GM21526 (cell line): Measurements from ENCODE around the gene MAB21L4.

ENCODE experiments used
- ATAC-seq: cut with Tn5 transposase; IDR thresholded peaks from one replicate; pipeline ENCODE4 v1.9.1; 2021; ENCODE audit warnings: moderate library complexity; ENCODE audit not compliant: unreplicated experiment, low FRiP score

The MAB21L4 gene

GRCh38 chr2:240898108-240898730, 2.3 kb upstream of the MAB21L4 start:
- no peak for ATAC-seq

DNA sequence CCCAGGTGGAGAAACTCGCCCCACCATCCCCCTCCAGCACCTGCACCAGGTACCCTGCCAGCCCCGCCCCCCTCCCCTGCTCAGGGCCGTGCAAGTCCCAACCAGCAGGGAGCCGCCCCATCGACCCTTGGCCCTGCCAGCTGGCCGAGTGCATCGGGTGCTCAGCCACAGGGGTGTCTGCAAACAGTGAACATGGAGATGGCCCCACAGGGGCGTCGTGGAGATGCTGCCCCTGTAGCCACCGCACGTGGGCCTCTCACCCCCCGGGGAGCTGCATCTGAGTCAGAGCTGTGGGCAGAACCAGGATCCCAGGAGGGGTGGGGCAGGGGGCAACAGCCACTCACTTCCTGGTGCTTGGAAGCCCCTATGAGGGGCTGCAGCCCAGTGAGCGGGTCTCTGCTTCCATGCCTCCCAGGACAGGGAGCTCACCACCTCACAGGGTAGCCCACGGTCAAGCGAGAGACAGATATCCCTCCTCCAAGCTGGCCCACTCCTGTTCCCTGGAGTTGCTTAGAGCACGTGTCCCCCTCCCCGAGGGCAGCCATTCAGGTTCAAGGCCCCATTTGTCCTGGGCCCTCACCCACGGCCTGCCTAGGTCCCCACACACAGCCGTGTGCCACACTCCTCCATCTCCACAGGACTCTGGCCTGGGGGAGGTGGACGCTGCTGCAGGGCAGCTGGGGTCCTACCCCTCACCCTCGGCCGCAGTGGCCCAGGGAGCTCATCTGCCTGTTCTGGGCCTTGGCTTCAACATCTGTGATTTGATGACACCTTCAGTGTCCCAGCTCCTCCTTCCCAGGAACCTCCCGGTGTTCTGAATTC, 1.1 kb upstream of the MAB21L4 start:
- no peak for ATAC-seq

- ATAC-seq: no peak
Observed at GRCh38 chr2:240896394-240896793, 438 bp upstream of the MAB21L4 start.

- ATAC-seq: no peak
Observed at GRCh38 chr2:240894836-240895558, 959 bp downstream of the MAB21L4 start.

DNA sequence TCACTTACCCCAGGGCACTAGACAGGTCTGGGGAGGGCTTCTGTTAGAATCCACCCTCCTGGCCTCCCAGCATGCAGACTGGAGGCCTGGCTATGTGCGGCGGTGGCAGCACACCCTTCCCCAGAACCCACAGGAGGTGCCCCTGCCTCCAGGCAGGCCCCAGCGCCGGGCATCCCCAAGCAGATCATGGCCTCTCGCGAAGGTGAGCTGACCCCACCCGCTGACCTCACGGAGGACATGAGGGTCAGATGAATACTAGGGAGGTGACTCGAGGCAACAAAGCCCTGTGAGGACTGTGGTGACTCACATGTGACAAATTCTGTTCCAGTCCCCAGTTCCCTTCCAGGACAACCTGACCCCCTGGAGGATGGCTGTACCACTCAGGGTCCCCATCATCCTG, 1.9 kb downstream of the MAB21L4 start:
- no peak for ATAC-seq

DNA sequence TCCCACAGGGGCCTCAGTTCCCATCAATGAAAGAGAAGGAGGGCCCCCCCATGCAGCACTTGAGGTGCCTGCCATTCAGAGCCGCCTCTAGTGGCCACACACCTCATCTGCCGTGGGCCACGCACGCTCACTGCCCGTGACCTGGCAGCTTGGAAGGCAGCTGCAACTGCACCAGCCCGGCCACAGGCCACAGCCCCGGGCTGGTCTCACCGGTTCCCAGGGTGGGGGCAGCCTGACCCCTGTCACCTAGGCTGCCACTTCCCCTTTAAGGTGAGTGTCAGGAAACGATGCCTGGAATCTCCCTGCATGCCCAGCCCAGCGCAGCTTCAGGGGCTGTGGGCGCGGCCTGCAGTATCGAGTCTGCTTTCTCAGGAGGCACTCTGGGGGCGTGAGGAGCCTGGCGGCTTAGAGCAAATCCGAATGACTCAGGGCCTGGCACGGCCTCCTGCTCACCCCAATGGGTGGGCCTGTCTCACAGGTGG, 2.6 kb downstream of the MAB21L4 start:
- no peak for ATAC-seq

DNA sequence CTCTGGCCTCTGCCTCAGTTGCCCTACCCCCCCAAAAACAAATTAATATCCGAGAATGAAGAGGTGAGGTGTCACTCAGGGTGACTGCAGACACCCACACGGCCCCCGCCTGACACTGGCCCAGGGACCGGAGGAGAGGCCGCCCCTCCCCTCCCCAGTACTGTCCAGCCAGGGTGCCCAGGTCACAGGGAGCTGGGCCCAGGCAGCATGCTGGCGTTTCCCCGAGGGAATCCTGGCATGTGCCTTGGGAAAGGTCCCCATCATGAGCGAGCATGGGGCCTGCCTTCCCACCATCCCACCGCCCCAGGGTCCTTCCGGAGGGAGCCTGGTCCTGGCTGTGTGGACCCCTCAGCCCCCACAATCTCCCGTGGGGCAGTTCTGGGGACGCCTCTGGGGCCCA, 3.0 kb downstream of the MAB21L4 start:
- no peak for ATAC-seq

DNA sequence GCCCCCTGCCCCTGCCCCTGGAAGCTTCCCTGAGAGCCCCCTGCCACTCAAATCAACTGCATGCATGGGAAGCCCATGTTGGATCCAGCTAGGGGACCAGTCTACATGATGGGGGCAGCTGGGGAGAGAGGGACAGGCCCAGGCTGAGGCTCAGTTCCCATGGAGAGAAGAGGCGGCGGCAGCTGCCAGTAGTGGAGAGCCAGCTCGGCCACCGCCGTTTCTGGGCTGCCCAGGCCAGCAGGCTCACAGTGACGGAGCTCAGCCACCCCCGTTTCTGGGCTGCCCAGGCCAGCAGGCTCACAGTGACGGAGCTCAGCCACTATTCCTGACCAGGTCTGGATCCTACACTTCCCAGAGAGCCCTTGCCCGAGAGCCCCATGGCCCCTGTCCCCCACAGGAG, 3.6 kb downstream of the MAB21L4 start:
- ATAC-seq: no peak

DNA sequence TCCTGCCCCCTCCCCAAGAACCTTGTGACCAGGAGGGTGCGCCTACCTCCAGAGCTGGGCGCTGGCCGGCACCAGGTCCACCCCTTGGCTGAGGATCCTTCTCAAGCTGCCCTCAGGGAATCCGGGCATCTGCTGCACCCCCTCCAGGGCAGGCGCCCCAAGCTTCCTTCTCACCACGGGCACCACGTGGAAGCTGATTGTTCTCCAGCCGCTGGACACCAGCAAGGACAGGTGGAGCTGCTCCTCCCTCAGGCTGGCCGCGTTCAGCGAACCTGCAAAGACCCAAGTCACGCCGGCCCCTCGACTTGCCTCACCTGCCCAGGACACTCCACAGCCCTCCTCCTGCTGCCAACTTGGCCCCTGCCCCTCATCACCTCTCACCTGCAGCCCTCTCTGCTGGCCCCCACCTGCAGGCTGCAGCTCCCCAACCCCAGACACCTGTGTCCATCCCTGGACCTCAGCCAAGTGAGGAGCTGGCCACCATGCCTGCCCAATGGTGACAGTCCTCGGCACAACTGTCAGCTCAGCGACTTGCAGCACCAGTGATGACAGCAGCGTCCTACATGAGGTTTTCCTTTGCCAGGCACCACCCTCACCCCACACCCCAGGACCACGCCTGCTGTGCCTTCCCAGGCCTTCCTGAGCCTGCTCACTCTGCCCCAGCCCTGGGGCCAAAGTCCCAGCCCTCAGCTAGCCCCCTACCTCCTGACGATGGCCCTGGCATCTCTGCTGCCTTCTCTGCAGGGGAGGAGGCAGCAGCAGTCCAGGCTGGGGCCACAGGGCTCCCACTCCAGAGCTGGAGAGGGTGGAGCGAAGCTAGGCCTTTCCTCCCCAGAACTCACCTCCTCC, 4.2 kb downstream of the MAB21L4 start:
- no peak for ATAC-seq

- ATAC-seq: no peak
Observed at GRCh38 chr2:240890691-240891090, 5.3 kb downstream of the MAB21L4 start.

GRCh38 chr2:240889601-240890560, 6.1 kb downstream of the MAB21L4 start:
- ATAC-seq: no peak

DNA sequence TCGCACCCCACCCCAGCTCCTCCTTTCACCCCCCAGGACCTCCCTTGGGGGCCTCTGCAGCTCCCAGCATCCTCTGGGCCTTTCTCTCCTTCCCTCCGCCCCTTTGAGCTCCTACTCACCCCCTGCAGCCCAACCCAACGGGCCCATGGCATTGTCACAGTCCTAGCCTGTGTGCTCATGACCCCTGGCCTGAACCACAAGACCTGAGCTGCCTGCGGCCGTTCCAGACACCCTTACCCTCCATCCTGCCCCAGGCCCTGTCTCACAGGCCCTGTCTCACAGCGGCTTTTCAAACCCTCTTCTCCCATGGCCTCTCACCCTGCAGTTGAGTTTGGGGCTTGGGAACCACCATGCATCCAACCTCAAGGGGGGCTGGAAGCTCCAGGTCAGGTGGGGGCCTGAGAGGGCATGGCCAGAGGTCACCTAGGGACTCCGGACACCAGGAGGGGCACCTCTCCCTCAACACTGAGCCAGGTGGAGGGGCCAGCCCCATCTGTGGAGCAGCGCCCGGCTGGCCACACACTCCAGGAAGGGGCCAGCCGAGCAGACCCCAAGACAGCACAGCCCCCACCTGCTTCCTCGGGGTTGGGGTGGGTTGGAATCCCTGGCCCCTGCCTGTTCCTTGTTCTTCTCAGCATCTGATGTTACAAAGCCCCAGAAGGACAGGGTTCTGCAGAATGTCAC, 6.9 kb downstream of the MAB21L4 start:
- ATAC-seq: no peak

- no peak for ATAC-seq
Observed at GRCh38 chr2:240888130-240888889, 7.6 kb downstream of the MAB21L4 start.

GRCh38 chr2:240887631-240888030, 8.3 kb downstream of the MAB21L4 start:
- no peak for ATAC-seq

DNA sequence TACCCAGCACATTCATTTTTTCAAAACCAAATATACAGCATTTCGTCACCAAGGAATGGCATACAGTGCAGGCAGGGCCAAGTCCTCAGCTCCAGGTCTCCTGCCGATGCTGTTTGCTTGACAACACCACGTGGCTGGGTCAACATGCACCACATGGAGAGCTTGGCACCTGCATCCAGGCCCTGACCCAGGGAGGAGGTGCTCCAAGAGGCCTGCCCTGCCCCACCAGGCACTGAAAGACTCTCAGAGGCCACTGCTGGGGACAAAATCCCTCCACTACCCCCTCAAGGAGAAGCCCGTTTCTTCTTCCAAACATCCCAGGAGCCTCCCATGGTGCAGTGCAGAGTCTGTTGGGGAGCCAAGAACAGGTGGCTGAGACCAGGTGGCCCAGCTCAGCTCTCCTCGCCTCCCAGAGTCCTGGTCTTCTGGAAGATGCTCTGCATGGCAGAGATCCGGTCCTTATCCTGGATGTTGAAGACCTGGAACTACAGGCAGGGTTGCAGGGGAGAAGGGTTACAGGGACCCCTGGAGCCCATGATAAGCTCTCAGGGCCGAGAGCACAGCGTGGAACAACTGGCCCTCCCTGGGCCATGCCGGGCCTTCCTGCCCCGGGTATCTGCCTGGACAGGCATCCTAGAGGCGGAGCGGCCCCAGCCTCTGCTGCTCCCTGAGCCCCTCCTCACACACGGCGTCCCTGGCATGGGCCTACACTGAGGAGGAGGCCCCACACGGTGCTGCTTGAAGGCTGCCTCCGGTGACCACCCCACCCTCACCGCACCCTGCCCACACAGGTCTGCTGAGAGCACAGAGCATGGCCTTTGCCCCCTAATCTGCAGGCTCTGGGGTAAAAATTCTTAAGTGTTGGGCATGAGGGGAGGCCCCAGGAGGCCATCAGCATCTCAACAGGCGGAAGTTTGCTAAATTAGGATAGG, 9.0 kb downstream of the MAB21L4 start:
- no peak for ATAC-seq

- no peak for ATAC-seq
Observed at GRCh38 chr2:240886023-240886565, 9.9 kb downstream of the MAB21L4 start.

DNA sequence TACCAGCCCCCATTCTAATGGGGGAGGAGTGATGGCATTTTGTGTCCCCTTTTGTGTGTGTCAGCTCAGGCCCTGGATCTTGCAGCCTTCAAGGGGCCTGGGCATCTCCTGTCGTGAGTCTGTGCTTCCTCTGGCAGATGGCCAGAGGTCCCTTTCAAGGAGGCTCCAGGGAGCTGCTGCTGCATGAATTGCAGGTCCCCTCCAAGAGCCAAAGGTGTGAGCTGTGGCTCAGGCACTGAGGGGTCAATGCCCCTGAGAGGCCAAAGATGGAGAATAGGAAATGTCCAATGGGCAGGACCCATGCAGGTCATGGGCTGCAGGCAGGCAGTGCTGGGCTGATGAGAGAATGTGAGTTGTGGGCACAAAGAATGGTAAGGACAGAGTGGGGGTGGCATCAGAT, 10.4 kb downstream of the MAB21L4 start:
- ATAC-seq: no peak
